HUES64 (cell line): ENCODE data around the gene SLC6A3.

Experiments
- H3K27ac ChIP-seq: 2 replicates; pipeline ENCODE4 v1.7.0; 2013; ENCODE audit warnings: low read depth, low read length, inconsistent platforms
- H3K27me3 ChIP-seq: 2 replicates; pipeline ENCODE4 v1.6.1; 2013; ENCODE audit warnings: mild to moderate bottlenecking, low read length; ENCODE audit not compliant: insufficient read depth
- H3K36me3 ChIP-seq: 2 replicates; pipeline ENCODE4 v1.6.1; 2013; ENCODE audit warnings: mild to moderate bottlenecking, low read length; ENCODE audit not compliant: insufficient read depth
- H3K4me1 ChIP-seq: 2 replicates; pipeline ENCODE4 v1.6.1; 2013; ENCODE audit warnings: mild to moderate bottlenecking, low read length, moderate library complexity; ENCODE audit not compliant: insufficient read depth
- H3K4me3 ChIP-seq: 2 replicates; pipeline ENCODE4 v1.5.1; 2013; ENCODE audit warnings: mild to moderate bottlenecking, low read length, moderate library complexity
- H3K9ac ChIP-seq: 2 replicates; pipeline ENCODE4 v1.6.1; 2013; ENCODE audit warnings: mild to moderate bottlenecking, low read depth, low read length
- H3K9me3 ChIP-seq: 2 replicates; pipeline ENCODE4 v1.6.1; 2013; ENCODE audit warnings: low read depth, low read length; ENCODE audit not compliant: insufficient read depth
- WGBS: fragments of 150-250, 120-280 bp; methylation state at CpG from one replicate; pipeline ENCODE4 v1.1.7; 2013; ENCODE audit warnings: missing lambda C conversion rate; 5-methylcytosine and 5-hydroxymethylcytosine counted together

Gene SLC6A3

DNA sequence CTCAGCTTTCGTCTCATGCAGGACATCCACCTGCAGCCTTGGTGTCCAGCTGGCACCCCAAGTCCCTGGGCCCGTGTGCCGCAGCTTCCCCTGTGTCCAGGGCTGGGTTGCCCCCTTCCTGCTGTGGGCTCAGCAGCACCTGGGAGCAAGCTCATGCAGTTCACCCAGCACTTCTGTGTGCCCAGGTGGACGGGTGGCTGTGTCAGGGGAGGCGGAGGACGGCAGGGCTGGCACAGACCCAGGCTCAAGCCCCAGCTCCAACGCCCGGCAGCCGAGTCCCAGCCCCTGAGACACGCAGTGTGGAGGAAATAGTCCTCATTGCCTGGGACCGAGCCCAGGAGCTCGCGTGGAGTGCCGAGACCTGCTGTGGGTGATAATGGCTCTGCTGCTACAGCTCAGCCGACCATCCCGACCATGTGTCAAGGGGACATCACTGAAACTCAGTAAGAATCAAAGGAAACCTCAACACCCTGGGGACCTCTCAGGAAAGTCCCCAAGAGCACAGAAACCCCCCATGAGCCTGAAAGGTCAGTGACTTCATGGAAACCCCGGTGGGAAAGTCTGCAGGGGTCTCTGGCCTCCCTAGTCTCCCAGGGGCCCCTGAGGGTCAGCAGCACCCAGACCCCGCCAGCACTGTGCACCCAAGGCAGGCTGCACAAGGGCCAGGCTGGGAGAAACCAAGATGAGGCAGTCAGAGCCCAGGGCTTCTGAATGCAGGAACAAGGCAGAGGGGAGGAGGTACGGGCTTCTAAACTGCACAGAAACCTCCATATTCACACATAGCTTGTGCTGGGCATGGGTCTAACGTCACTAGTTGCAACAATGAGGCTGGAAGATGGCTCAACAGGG is 39.7 kb upstream of the SLC6A3 start:
- no peak overlapping the region for H3K4me3 ChIP-seq
- H3K36me3 ChIP-seq = peaks cover 80% of the 10 kb centered on the region
- no peak overlapping the region for H3K27ac ChIP-seq
- WGBS = 95% methylated on average over 20 of the region's 20 CpGs
- H3K27me3 ChIP-seq = no peaks in the 10 kb centered on the region
- no peaks in the 10 kb centered on the region for H3K9me3 ChIP-seq
- H3K4me1 ChIP-seq = no peaks in the 10 kb centered on the region
- H3K9ac ChIP-seq = no peak overlapping the region

DNA sequence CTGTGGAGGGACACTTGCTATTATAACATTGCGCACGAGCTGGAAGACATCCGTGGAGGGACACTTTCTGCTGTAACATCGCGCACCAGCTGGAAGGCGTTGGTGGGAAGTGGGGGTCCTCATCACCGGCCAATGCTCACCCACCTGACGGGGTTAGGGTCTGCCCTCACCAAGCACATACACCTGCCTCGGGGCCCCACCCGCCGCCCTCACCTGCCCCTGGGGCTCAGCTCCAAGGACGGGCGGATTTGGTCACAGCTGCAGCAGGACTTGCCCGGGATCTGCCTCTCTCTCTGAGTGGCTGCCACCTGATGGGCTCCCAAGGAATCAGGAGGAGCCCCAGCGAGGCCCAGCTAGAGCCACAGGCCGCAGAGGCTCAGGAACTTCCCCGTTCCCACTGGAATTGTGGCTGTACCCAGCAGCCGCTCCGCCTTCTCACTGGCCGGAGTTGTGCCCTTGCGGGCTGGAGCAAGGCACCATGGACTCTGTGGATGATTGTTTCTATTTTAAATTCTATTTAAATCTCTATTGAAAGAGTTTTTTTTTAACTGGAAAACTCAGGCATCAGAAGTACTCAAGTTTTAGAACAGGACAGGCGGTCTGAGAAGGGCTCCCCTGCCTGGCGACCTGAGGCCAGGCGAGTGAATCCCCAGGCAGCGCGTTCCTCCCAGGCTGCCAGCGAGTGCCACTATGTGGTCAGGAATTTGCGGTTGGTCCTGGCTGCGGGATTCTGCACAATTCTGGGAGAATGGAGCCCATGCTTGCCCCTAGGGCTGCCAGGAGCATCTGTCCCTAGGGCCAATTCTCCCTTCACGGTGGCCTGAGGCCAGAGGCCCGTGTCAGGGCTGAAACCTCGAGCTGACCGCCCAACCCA is 38.9 kb upstream of the SLC6A3 start:
- WGBS = 91% methylated on average over 32 of the region's 33 CpGs
- no peaks in the 10 kb centered on the region for H3K9me3 ChIP-seq
- H3K4me1 ChIP-seq = no peaks in the 10 kb centered on the region
- H3K27me3 ChIP-seq = no peaks in the 10 kb centered on the region
- no peak overlapping the region for H3K4me3 ChIP-seq
- no peak overlapping the region for H3K9ac ChIP-seq
- H3K27ac ChIP-seq = no peak overlapping the region
- H3K36me3 ChIP-seq = peaks cover 80% of the 10 kb centered on the region

DNA sequence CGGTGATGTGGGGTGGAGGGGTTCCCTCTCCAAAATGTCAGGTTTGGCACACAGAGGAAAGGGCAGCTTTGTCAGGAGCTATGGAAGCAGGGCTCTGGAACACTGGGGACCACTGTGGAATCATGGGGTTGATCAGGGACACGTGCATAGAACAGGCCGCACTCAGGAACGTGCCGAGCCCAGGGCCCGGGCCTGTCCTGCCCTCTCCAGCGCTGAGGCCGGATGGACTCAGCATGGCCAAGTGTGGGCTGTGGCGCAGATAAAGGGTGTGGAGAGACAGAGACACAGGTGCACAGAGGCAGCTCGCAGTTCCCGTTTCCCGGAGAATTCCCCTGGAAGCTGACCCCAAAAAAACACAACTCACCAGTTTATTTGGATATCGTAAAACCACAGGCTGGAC is 37.8 kb upstream of the SLC6A3 start:
- H3K9ac ChIP-seq = no peak overlapping the region
- H3K9me3 ChIP-seq = no peaks in the 10 kb centered on the region
- no peaks in the 10 kb centered on the region for H3K4me1 ChIP-seq
- H3K27me3 ChIP-seq = no peaks in the 10 kb centered on the region
- H3K4me3 ChIP-seq = no peak overlapping the region
- peaks cover 80% of the 10 kb centered on the region for H3K36me3 ChIP-seq
- no peak overlapping the region for H3K27ac ChIP-seq
- 96% methylated on average over 13 of the region's 13 CpGs for WGBS

DNA sequence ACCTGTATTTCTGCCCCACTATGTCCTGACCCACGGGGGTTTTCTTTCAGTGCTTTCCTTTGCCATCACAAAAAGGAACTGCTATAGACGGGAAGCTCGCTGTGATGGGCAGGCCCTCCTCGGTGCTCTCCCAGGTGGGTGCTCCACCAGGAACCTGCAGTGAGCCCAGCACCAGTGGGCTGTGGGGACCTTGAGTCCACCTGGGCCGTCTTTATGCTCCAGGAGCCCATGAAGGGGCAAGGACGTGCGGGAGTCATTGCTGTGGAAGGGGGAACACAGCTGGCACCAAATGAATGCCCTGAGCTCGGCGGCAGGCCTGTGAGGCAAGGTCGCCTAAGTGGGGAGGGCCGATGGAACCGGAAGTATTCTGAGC is 36.7 kb upstream of the SLC6A3 start:
- no peak overlapping the region for H3K27ac ChIP-seq
- H3K4me3 ChIP-seq = no peak overlapping the region
- no peaks in the 10 kb centered on the region for H3K27me3 ChIP-seq
- H3K4me1 ChIP-seq = no peaks in the 10 kb centered on the region
- no peak overlapping the region for H3K9ac ChIP-seq
- H3K36me3 ChIP-seq = peaks cover 79% of the 10 kb centered on the region
- no peaks in the 10 kb centered on the region for H3K9me3 ChIP-seq
- WGBS = 96% methylated on average over 12 of the region's 12 CpGs

DNA sequence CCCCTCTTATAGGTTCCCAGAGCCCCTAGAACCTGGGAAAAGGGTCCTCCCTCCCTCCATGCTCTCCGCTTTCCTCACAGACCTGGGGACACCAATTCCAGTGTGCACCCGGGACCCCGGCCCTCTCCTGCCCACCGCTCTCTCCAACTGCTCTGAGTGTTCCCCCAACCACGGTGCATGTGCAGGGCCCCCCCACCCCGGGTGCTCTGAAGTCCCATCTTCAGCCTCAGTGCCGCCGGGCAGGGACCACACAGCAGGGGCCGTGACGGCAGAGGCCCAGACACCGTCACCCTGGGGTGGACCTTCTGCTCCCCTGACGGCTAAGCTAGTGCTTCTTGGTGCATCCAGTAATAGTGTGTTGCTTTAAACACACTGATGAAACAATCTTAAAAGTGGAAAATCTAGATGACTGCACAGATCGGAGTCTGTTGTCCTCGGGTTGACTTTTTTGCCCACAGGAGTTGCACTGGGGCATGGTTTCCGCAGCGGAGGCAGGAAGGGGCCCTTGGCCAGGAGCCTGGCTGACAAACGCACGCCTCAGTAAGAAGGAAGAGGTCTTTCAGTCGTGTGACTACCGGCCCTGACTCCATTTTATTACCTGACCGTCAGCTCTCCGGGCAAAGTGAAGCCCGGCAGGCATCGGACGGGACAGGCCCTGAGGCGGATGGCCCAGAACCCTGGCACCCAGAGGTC is 36.2 kb upstream of the SLC6A3 start:
- no peak overlapping the region for H3K27ac ChIP-seq
- no peak overlapping the region for H3K4me3 ChIP-seq
- no peak overlapping the region for H3K9ac ChIP-seq
- H3K9me3 ChIP-seq = no peaks in the 10 kb centered on the region
- 95% methylated on average over 26 of the region's 26 CpGs for WGBS
- H3K36me3 ChIP-seq = peaks cover 79% of the 10 kb centered on the region
- no peaks in the 10 kb centered on the region for H3K27me3 ChIP-seq
- no peaks in the 10 kb centered on the region for H3K4me1 ChIP-seq

DNA sequence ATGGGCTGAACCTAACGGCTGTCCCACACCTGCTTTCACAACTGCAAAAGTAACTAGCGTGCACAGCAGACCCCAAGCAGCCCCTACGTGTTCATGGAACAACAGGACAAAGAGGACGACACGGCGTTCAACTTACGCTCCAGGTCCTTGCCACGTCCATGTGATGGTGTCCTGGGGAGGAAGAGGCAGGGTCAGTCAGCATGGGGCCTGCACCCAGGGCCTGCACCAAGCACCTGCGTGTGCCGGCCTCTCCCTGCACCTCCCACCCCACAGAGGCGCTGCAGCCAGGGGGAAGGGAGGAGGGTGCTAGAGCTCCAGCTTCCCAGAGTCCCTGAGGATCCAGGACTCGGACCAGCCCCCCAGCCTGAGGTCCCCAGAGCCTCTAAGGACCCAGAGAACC is 35.6 kb upstream of the SLC6A3 start:
- no peak overlapping the region for H3K4me3 ChIP-seq
- H3K9ac ChIP-seq = no peak overlapping the region; the same call in 1 of the 2 replicates
- H3K27me3 ChIP-seq = no peaks in the 10 kb centered on the region
- no peaks in the 10 kb centered on the region for H3K4me1 ChIP-seq
- peaks cover 79% of the 10 kb centered on the region for H3K36me3 ChIP-seq
- no peaks in the 10 kb centered on the region for H3K9me3 ChIP-seq
- H3K27ac ChIP-seq = 0 out of 2 replicates have a peak overlapping the region, but pooled peaks have one; percentile 49
- 94% methylated on average over 11 of the region's 12 CpGs for WGBS

DNA sequence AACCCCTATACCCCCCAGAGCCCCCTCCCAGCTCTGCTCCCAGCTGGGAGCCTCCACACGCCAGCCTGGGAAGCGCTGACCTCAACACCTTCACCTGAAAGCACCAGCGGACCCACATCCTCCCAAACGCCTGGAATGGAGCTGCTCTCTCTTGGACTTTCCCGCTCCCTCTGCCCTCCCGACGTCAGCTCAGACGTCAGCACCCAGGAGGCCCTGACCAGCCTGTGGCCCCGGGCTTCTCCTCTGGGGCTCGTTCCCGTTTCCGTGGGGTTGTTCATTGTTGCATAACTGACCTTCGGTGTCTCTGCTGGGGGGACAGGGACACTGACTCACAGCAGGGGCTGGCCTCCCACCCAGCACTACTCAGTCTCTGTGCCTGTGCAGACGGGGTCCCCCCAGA is 35.0 kb upstream of the SLC6A3 start:
- H3K36me3 ChIP-seq = peaks cover 79% of the 10 kb centered on the region
- WGBS = 85% methylated on average over 14 of the region's 14 CpGs
- no peak overlapping the region for H3K9ac ChIP-seq
- no peaks in the 10 kb centered on the region for H3K4me1 ChIP-seq
- no peaks in the 10 kb centered on the region for H3K9me3 ChIP-seq
- H3K27ac ChIP-seq = no peak overlapping the region; the same call in 1 of the 2 replicates
- H3K4me3 ChIP-seq = no peak overlapping the region
- H3K27me3 ChIP-seq = no peaks in the 10 kb centered on the region

DNA sequence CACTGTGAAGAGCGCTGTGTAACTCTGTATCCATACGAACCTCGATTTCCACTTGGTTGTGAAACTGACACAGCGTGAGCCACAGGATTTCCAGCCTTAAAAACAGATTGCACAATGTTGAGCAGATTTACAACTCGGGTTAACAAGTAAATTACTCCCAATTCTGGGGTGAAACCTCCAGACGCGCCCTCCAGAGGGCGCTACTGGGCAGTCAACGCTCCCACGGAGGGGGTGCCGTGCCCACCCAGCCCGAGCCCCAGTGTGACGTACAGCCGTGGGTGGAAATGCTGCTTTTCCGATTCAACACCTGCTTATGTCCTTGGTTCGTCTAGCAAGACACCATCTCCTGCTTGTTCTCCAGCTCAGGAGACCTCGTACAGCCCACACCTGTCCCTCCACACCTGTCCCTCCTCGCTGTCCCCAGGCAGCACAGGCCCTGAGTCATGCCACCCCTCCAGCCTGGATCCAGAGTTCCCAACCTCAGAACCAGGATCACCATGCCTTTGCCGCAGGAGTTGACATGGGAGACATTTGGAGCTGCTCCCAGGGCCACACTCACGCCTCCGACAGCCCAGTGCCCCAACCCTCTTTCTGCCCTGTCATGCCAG is 34.4 kb upstream of the SLC6A3 start:
- WGBS = 80% methylated on average over 21 of the region's 21 CpGs
- H3K4me1 ChIP-seq = no peaks in the 10 kb centered on the region
- no peak overlapping the region for H3K4me3 ChIP-seq
- H3K27ac ChIP-seq = no peak overlapping the region
- H3K27me3 ChIP-seq = no peaks in the 10 kb centered on the region
- H3K9me3 ChIP-seq = no peaks in the 10 kb centered on the region
- H3K9ac ChIP-seq = no peak overlapping the region
- peaks cover 80% of the 10 kb centered on the region for H3K36me3 ChIP-seq

DNA sequence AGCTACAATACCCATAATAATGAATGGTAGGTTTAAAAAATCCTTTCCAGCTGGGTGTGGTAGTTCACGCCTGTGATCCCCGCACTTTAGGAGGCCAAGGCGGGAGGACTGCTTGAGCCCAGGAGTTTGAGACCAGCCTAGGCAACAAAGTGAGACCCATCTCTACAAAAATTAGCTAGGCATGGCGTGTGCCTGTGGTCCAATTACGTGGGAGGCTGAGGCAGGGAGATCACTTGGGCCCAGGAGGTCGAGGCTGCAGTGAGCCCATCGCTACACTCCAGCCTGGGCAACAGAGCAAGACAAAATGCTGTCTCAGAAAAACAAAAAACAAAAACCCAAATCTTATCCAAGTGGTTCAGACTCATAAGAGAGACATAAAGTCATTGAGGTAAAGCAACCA is 33.8 kb upstream of the SLC6A3 start:
- Histone ChIP-seq H3K4me3 (no peak overlapping the region), H3K9me3 (no peaks in the 10 kb centered on the region), H3K4me1 (no peaks in the 10 kb centered on the region), H3K36me3 (peaks cover 83% of the 10 kb centered on the region), H3K27ac (no peak overlapping the region), H3K9ac (no peak overlapping the region), H3K27me3 (no peaks in the 10 kb centered on the region)
- 97% methylated on average over 7 of the region's 7 CpGs for WGBS

DNA sequence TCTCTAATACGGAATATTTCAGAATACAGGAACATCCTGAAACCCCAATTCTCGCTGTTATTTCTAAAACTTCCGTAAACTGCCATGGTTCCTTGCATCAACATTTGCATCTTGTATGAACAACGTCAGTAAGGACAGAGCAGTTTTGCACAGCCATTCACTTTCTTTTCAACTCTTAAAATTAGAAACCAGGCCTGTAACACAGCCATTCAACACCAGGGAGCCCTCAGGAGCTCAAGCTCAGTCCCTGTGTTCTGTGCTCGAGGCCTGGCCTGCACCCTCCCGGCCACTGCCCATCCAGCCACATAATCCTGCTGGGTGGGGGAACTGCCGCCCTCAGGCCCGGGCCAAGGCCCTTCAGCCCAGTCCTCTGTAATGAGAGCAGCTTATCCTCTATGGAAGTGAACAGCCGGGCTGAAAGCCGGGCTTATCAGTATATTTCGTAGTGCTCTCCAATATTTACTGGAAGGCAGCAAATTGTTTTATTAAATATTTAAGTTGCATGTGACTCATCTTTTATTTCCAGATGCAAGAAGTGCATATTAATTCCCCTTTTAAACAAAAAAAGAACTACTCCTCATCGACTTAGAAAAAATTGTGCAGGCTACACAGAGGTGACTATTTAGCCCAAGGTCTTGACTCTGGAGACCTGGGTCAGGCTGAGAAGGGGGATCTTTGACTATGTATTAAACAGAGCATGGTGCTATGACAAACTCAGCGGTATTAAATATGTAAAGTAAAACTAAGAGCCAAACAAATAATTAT is 33.2 kb upstream of the SLC6A3 start:
- no peak overlapping the region for H3K27ac ChIP-seq
- H3K4me1 ChIP-seq = no peaks in the 10 kb centered on the region
- H3K36me3 ChIP-seq = peaks cover 84% of the 10 kb centered on the region
- no peak overlapping the region for H3K4me3 ChIP-seq
- H3K9me3 ChIP-seq = no peaks in the 10 kb centered on the region
- H3K27me3 ChIP-seq = no peaks in the 10 kb centered on the region
- WGBS = 94% methylated on average over 12 of the region's 13 CpGs
- H3K9ac ChIP-seq = no peak overlapping the region
